GM12878 (cell line): ENCODE data around the gene ABCA7. TPM values are rescaled to one million over a fixed set of nuclear protein-coding genes. Genes with fewer than 3 reads are reported as not detected.

Experiments
- CBX3 ChIP-seq: fragments of 200-600 bp; sonication (generic); IDR thresholded peaks from 2 replicates; pipeline ENCODE4 v1.6.1; 2016; ENCODE audit warnings: low read depth, borderline replicate concordance
- CHD4 ChIP-seq: fragments of 200-600 bp; sonication (generic); IDR thresholded peaks from 2 replicates; pipeline ENCODE4 v1.6.1; 2016; ENCODE audit warnings: mild to moderate bottlenecking
- HDAC6 ChIP-seq: fragments of 200-600 bp; sonication (generic); IDR thresholded peaks from one replicate; pipeline ENCODE4 v1.8.0; 2017; ENCODE audit warnings: antibody characterized with exemption; ENCODE audit not compliant: unreplicated experiment
- HDGF ChIP-seq: fragments of 450-650 bp; IDR thresholded peaks from 2 replicates; pipeline ENCODE4 v1.6.1; 2016; ENCODE audit warnings: antibody characterized with exemption
- IKZF1 ChIP-seq: fragments of 450-650 bp; conservative IDR thresholded peaks from 2 replicates; pipeline ENCODE4 v1.6.1; 2017; ENCODE audit warnings: antibody characterized with exemption, mild to moderate bottlenecking
- KAT2A ChIP-seq: conservative IDR thresholded peaks from 2 replicates; pipeline ENCODE4 v1.6.1; 2011; ENCODE audit warnings: low read depth, low read length; ENCODE audit not compliant: control insufficient read depth
- MEF2A ChIP-seq: IDR thresholded peaks from 2 replicates; pipeline ENCODE4 v1.6.1; 2011; ENCODE audit warnings: low read depth, mild to moderate bottlenecking, low read length, moderate library complexity; ENCODE audit not compliant: insufficient read depth
- NR2C2 ChIP-seq: IDR thresholded peaks from 2 replicates; pipeline ENCODE4 v1.6.1; 2011; ENCODE audit warnings: borderline replicate concordance, low read depth; ENCODE audit not compliant: control insufficient read depth, insufficient read length
- POLR2A ChIP-seq: IDR thresholded peaks from 2 replicates; pipeline ENCODE4 v1.6.1; 2011; ENCODE audit warnings: low read depth, mild to moderate bottlenecking, low read length
- POLR2AphosphoS2 ChIP-seq: IDR thresholded peaks from 2 replicates; pipeline ENCODE4 v1.6.1; 2011; ENCODE audit warnings: low read depth, mild to moderate bottlenecking, low read length, improper control_type of control experiment, moderate library complexity
- RB1 ChIP-seq: fragments of 450-650 bp; formaldehyde crosslinking; IDR thresholded peaks from 2 replicates; pipeline ENCODE4 v1.6.1; 2017; ENCODE audit warnings: mild to moderate bottlenecking, borderline replicate concordance
- RUNX3 ChIP-seq: IDR thresholded peaks from 2 replicates; pipeline ENCODE4 v1.6.1; 2012; ENCODE audit warnings: low read length, inconsistent platforms
- SIN3A ChIP-seq: IDR thresholded peaks from 2 replicates; pipeline ENCODE4 v1.6.1; 2012; ENCODE audit warnings: low read depth, low read length, improper control_type of control experiment
- SMARCA5 ChIP-seq: fragments of 450-650 bp; IDR thresholded peaks from 2 replicates; pipeline ENCODE4 v1.6.1; 2017; ENCODE audit warnings: mild to moderate bottlenecking
- SMC3 ChIP-seq: IDR thresholded peaks from 2 replicates; pipeline ENCODE4 v1.6.1; 2011; ENCODE audit warnings: low read length, improper control_type of control experiment, borderline replicate concordance
- SRF ChIP-seq, 2 experiments: IDR thresholded peaks; 2 replicates each; pipeline ENCODE4 v1.6.1; 2011; ENCODE audit warnings: low read depth in 2 of 2, low read length in 2 of 2, mild to moderate bottlenecking in 1 of 2, moderate library complexity in 1 of 2
- YY1 ChIP-seq: IDR thresholded peaks from 2 replicates; pipeline ENCODE4 v1.6.1; 2011; ENCODE audit warnings: low read depth, mild to moderate bottlenecking, low read length
- ZNF384 ChIP-seq: IDR thresholded peaks from 2 replicates; pipeline ENCODE4 v1.6.1; 2012; ENCODE audit warnings: low read depth, mild to moderate bottlenecking, low read length, improper control_type of control experiment, borderline replicate concordance
- ZNF622 ChIP-seq: fragments of 450-650 bp; IDR thresholded peaks from 2 replicates; pipeline ENCODE4 v1.6.1; 2017; ENCODE audit warnings: mild to moderate bottlenecking, inconsistent platforms
- polyA plus RNA-seq, 11 experiments: library from polyadenylated mRNA; depleted of rRNA in 4 of 11; unstranded in 6 of 11; stranded (reverse) in 5 of 11; fragments of >200 nt; fragmentation: Nextera tagmentation in 4 of 11; fragmentation: Illumina TruSeq in 1 of 11; extraction: Ambion mirVana in 4 of 11; extraction: Trizol in 1 of 11; gene quantifications; 1 replicate in 1 of 11; 2 replicates in 10 of 11; pipeline versions ENCODE4 v1.2.1 to v1.2.3, GENCODE V29; 2011 to 2016; ENCODE audit warnings: inconsistent platforms in 2 of 11, missing spikeins in 2 of 11, low read depth in 1 of 11
- total RNA-seq, 4 experiments: library from RNA; depleted of rRNA in 3 of 4; stranded (reverse); fragments of >200 nt in 3 of 4; fragmentation: Illumina TruSeq in 1 of 4; extraction: Trizol in 1 of 4; gene quantifications; 2 replicates each; pipeline versions ENCODE4 v1.2.1 to v1.2.3, GENCODE V29; 2013 to 2021
- TF ChIP-seq, protein P1 (sequence below): IDR thresholded peaks from 2 replicates; pipeline ENCODE4 v1.6.1; 2012; ENCODE audit warnings: low read length, inconsistent platforms
- TF ChIP-seq, protein P2 (sequence below): IDR thresholded peaks from 2 replicates; pipeline ENCODE4 v1.6.1; 2011; ENCODE audit warnings: borderline replicate concordance, low read depth, mild to moderate bottlenecking, moderate library complexity, low read length; ENCODE audit not compliant: insufficient read depth, poor library complexity, severe bottlenecking
- TF ChIP-seq, protein P3 (sequence below): fragments of 450-650 bp; IDR thresholded peaks from 2 replicates; pipeline ENCODE4 v1.6.1; 2018; ENCODE audit warnings: mild to moderate bottlenecking, low read depth, moderate library complexity; ENCODE audit not compliant: partially characterized antibody

ABCA7 gene
- total and polyA plus RNA-seq, 10 of the 15 experiments (the other 5 are each of a cell fraction or from before 2014, with no cell fraction given) = 1.0 to 49.5 (median 14.8) TPM

DNA sequence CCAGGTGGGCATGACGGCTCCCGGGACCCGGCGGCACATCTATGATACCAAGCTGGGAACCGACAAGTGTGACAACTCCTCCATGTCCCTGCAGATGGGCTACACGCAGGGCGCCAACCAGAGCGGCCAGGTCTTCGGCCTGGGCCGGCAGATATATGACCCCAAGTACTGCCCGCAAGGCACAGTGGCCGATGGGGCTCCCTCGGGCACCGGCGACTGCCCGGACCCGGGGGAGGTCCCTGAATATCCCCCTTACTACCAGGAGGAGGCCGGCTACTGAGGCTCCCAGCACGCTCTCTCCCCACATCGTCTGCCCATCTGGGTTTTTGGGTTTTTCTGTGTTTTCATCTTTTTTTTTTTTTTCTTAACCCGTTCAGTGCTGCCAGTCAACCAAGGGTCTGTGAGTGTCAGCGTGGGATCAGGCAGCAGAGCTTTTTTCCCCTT, 2.3 kb upstream of the ABCA7 start (continued):
- no peak for TF ChIP-seq NR2C2
- TF ChIP-seq ZNF622 = no peak
- no peak for TF ChIP-seq YY1
- TF ChIP-seq HDGF = no peak
- TF ChIP-seq CBX3 = no peak
- TF ChIP-seq CHD4 = no peak
- TF ChIP-seq ZNF384 = 0 out of 2 replicates have a peak, but pooled peaks have one; percentile 32
- TF ChIP-seq RUNX3 = no peak
- peak; percentile 54; the same call in 1 of the 2 replicates for TF ChIP-seq SMARCA5
- TF ChIP-seq, protein P1, sequence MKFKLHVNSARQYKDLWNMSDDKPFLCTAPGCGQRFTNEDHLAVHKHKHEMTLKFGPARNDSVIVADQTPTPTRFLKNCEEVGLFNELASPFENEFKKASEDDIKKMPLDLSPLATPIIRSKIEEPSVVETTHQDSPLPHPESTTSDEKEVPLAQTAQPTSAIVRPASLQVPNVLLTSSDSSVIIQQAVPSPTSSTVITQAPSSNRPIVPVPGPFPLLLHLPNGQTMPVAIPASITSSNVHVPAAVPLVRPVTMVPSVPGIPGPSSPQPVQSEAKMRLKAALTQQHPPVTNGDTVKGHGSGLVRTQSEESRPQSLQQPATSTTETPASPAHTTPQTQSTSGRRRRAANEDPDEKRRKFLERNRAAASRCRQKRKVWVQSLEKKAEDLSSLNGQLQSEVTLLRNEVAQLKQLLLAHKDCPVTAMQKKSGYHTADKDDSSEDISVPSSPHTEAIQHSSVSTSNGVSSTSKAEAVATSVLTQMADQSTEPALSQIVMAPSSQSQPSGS = no peak
- no peak for TF ChIP-seq SRF (IDR thresholded peaks at IDR 0.05; ENCODE audit: low read depth in 2 of 2, low read length in 2 of 2)
- TF ChIP-seq, protein P2, sequence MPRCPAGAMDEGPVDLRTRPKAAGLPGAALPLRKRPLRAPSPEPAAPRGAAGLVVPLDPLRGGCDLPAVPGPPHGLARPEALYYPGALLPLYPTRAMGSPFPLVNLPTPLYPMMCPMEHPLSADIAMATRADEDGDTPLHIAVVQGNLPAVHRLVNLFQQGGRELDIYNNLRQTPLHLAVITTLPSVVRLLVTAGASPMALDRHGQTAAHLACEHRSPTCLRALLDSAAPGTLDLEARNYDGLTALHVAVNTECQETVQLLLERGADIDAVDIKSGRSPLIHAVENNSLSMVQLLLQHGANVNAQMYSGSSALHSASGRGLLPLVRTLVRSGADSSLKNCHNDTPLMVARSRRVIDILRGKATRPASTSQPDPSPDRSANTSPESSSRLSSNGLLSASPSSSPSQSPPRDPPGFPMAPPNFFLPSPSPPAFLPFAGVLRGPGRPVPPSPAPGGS = peak; percentile 45
- no peak for TF ChIP-seq POLR2A
- TF ChIP-seq POLR2AphosphoS2 = no peak
- TF ChIP-seq SIN3A = no peak
- no peak for TF ChIP-seq MEF2A
- no peak for TF ChIP-seq HDAC6
- no peak for TF ChIP-seq KAT2A
- TF ChIP-seq, protein P3, sequence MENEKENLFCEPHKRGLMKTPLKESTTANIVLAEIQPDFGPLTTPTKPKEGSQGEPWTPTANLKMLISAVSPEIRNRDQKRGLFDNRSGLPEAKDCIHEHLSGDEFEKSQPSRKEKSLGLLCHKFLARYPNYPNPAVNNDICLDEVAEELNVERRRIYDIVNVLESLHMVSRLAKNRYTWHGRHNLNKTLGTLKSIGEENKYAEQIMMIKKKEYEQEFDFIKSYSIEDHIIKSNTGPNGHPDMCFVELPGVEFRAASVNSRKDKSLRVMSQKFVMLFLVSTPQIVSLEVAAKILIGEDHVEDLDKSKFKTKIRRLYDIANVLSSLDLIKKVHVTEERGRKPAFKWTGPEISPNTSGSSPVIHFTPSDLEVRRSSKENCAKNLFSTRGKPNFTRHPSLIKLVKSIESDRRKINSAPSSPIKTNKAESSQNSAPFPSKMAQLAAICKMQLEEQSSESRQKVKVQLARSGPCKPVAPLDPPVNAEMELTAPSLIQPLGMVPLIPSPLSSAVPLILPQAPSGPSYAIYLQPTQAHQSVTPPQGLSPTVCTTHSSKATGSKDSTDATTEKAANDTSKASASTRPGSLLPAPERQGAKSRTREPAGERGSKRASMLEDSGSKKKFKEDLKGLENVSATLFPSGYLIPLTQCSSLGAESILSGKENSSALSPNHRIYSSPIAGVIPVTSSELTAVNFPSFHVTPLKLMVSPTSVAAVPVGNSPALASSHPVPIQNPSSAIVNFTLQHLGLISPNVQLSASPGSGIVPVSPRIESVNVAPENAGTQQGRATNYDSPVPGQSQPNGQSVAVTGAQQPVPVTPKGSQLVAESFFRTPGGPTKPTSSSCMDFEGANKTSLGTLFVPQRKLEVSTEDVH = no peak
- no peak for TF ChIP-seq SMC3
- no peak for TF ChIP-seq IKZF1
- no peak for TF ChIP-seq RB1
